HG03378 (cell line): ENCODE results near the gene EIF2B5.

Source experiments
- ATAC-seq: cut with Tn5 transposase; IDR thresholded peaks from one replicate; pipeline ENCODE4 v1.9.1; 2021; ENCODE audit warnings: mild to moderate bottlenecking, moderate library complexity; ENCODE audit not compliant: unreplicated experiment

Gene EIF2B5

DNA sequence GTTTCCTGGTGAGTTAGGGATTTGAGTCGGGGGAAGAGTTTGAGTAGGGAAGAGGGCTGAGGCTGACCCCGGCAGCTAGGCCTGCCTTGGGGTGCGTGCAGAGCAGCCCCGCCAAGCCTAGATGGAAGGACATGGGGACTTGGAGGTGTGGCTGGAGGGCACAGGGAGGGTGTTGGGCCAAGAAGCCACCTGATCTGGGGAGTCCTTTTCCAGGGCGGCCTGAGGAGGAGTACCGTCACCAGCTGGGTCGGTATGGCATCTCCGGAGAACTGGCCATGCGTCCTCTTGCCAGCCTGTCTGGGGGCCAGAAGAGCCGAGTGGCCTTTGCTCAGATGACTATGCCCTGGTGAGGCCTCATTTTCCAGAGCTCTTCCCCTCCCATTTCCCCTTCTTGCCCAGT, 57.7 kb downstream of the EIF2B5 start:
- no peak for ATAC-seq

- no peak for ATAC-seq
These were observed 58.9 kb downstream of the EIF2B5 start for GRCh38 chr3:184193991-184194539.
